Anterior cingulate cortex (tissue), 58 donors: ENCODE results near the gene CLEC10A.
"Not testable (repeated sequence)": the region's sequence is repeated elsewhere in the genome, so short reads cannot be mapped to it uniquely, and the experiment has no call there.

Experiments
- DNase-seq, 58 donors: peaks; one replicate each; lab custom pipeline; 2025; lab: John Stamatoyannopoulos, UW

The CLEC10A gene

DNA sequence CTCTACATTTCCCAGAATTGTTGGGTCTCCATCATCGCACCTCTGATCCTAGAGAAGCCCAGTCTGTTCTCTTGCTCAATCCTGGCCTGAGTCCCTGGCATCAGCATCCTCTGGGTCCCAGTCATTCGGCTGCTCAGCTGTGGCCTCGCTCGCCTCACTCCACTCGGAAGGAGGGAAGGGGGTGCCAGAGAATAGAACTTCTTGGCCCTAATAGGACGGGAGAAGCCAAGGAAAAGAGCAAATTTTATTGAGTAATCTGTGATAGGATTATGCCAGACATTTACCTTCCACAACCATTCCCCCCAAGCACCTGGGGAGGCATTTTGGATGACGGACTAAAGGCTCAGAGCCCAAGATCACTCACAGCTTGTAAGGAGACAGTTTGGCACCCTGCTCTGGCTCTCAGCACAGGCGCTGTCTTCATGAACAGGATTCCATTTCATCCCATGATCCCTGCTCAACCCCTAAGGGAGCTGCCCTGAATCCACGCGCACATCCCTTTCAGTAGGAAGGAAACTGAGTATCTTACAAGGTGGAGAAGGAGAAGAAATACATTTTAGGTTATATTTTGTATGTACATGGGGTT, 498 bp upstream of the CLEC10A start:
- no peak for DNase-seq

- no peak for DNase-seq
Observed at GRCh38 chr17:7078711-7079110, 1.3 kb downstream of the CLEC10A start.

DNA sequence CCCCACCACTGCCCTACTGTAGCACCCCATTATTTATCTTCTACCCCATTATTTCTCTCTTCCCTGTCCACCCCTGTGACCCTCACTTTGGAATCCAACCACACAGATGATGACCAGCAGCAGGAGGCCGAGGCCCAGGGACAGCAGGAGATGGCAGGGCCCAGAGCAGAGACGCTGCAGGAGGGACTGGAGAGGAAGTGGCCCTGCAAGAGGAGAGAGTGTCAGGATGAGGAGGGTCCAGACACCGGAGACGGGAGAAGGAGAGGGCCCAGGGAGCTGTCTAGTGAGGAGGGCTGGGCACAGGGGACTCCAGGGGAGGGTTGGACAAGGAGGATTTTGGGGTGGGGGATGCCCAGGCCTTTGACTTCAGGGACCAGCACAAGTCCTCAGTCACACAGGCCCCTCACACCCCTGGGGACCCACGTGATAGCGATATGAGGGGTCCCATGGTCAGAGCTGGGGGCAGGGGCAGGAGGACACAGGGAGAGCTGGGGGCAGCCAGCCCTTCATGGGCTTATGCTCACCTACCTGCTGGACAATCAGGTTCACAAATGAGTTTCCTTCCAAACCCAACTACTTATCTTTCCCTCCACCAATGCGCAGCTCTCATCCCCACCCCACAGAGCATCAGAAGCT, 2.0 kb downstream of the CLEC10A start:
- no peak for DNase-seq

GRCh38 chr17:7074931-7075330, 5.1 kb downstream of the CLEC10A start:
- DNase-seq = no peak

- DNase-seq = no peak
Observed at GRCh38 chr17:7072406-7072805, 7.6 kb downstream of the CLEC10A start.

DNA sequence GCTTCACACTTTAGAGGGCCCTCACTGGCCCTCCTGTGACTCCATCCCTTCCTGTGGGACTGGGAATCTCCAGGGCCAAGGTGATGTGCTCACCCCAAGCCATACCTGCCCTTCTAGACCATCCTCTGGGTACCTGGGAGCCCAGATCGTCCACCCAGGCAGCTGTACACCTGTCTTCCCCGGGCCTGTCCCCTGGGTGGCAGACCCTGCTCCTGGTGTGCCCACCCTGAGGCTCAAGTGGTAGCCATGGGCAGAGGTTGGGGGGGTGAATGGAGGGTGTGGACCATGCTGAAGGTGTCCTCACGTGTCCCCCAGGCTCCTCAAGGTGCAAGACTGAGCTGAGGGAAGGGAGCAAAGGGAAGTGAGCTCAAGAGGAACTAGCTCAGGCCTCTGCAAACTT, 9.3 kb downstream of the CLEC10A start:
- DNase-seq = no peak

DNA sequence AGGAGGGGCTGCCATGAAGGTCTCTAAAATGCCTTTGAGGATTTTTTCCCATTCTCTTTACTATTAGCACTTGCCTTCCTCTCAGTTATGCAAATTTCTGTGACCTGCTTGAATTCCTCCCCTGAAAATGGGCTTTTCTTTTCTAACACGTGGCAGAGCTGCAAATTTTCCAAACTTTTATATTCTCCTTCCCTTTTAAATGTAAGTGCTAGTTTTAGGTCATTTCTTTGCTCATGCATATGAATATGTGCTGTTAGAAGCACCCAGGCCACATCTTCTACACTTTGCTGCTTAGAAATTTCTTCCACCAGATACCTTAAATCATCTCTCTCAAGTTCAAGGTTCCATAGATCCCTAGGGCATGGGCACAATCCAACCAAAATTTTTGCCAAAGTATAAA, 11.8 kb downstream of the CLEC10A start:
- no peak for DNase-seq

DNA sequence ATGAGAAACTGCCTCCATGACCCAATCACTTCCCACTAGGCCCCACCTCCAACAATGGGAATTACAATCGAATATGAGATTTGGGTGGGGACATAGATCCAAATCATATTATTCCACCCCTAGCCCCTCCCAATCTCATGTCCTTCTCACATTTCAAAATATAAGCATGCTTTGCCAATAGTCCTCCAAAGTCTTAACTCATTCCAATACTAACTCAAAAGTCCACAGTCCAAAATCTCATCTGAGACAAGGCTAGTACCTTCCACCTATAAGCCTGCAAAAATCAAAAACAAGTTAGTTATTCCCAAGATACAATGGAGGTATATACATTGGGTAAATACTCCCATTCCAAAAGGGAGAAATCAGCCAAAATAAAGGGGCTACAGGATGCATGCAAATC, 12.9 kb downstream of the CLEC10A start:
- DNase-seq = no peak

GRCh38 chr17:7064261-7064660, 15.8 kb downstream of the CLEC10A start:
- peak in 5 of 58 donors; percentile 19 to 59 (median 31) for DNase-seq

- peak in 19 of 58 donors; percentile 11 to 66 (median 29) for DNase-seq
Observed at GRCh38 chr17:7063518-7064094, 16.4 kb downstream of the CLEC10A start.

DNA sequence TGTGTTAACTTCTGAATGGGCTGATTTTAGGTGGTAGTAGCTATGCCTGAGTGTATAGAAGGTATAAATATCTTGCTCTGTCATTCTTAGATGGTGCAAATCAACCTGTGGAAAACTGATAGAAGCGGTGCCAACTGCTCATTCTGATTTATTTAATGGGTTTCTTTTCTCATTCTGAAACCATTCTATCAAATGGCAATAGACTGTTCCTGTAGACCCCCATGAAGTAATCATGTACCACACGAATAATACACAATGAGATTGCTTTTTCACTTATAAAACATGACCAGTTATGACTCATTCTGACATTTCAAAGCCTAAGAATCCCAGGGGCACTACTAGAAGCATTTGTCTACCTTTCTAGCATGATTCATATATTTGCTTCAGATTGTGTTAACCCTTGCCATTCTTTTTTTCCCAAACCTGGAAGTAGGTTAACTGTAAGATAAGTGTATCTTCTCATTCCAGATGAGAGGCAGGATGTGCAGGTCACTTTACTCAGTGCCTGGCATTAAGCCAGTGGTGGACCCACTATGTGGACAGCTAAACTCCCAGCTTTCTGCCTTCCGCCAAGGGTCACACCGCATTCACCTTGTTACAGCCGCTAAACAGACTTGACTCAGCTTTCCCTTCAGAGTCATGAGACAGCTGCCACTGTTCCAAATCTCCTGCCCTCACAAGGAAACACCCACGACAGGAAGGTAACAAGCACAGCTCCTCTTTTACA, 19.7 kb downstream of the CLEC10A start:
- DNase-seq = peak in 1 of 58 donors; percentile 14

DNA sequence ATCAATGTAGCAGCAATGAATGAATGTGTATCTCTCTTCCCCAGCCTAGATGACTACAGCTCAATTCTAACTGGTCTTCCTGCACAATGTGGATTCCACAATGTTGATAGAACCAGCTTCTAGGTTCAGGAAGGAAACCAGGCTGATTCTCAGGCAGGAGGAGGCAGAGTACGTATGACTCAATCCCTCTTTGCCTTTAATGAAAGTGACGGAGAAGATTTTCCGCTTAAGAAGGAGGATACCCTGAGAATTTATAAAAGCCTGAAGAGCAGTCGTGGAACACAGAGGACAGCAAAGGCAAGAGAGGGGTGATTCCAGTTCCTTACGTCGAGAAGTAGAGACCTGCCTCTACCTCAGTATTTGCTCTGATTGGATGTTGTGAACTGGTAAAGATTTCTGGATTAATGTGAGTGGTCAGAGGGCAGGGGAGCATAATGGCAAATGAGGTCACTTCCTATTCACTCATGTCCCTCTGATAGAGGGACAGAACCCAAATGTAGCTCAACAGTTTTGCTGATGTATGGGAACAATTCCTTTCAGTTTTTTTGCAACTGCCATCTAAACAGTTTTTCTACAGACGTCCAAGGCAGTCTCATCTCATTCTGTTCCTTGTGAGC, 21.1 kb downstream of the CLEC10A start:
- DNase-seq = no peak

DNA sequence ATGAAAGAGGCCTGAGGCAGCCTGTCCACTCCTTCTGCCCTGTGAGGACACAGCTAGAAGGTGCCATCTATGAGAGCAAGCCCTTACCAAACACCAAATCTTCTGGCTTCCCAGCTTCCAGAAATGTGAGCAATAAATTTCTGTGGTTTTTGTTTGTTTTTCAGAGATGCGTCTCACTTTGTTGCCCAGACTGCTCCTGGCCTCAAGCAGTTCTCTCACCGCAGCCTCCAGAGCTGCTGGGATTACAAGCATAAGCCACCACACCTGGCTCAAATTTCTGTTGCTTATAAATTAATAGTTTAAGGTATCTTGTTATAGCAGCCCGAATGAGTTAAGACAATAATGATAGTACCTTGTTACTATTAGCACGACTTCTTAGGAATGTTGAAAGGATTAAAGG, 23.7 kb downstream of the CLEC10A start:
- DNase-seq = no peak

GRCh38 chr17:7050583-7050982, 29.5 kb downstream of the CLEC10A start:
- DNase-seq = not testable (repeated sequence)

DNA sequence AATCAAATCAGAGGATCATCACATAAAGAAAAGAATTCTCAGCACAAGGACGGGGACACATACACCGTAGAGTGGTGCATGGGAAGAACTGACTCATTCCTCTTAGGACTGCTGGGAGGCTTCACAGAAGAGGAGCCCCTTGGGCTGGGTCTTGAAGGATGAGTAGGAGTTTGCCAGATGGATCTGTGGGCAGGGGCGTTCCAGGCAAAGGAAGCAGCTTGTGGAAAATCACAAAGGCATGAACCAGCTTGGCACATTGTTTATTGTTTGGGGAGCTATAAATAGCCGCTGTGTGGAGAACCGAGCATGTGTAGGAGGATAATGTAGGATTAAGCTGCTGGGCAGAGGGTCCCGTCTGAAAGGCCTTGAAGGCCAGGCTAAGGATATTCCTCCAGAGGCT, 31.1 kb downstream of the CLEC10A start:
- no peak for DNase-seq

DNA sequence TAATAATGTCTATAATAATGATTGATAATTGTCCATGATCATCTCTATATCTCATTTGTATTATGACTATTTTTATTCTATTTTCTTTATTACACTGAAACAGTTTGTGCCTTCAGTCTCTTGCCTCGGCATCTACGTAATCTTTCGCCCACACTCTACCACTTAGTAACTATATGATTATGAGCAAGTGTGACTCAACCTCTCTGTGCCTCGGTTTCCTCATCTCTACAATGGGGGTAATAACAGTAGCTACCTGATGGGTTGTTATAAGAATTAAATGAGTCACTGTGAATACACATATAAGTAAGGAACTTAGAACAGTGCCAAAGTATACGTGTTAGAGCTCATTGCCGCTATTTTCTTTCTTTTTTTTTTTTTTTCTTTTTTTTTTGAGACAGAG, 32.5 kb downstream of the CLEC10A start:
- no peak for DNase-seq

DNA sequence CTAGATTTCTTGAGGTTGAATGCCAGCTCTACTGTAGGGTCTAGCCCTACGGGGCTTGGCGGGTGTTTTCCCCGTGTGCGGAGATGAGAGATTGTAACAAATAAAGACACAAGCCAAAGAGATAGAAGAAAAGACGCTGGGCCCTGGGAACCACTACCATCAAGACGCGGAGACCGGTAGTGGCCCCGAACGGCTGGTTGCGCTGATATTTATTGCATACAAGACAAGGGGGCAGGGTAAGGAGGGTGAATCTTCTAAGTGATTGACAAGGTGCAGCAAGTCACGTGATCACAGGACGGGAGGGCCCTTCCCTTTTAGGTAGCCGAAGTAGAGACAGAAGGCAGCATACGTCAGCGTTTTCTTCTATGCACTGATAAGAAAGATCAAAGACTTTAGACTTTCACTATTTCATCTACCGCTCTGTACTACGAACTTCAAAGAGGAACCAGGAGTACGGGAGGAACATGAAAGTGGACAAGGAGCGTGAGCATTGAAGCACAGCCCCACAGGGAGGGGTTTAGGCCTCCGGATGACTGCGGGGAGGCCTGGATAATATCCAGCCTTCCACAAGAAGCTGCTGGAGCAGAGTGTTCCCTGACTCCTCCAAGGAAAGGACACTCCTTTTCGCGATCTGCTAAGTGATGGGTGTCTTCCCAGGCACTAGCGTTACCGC, 33.2 kb downstream of the CLEC10A start:
- DNase-seq = peak in 3 of 58 donors; percentile 10 to 24 (median 20)

- DNase-seq = peak in 30 of 58 donors; percentile 10 to 65 (median 27)
Observed at GRCh38 chr17:7046127-7046724, 33.8 kb downstream of the CLEC10A start.

GRCh38 chr17:7045492-7046126, 34.4 kb downstream of the CLEC10A start:
- peak in 5 of 58 donors; percentile 5 to 55 (median 17) for DNase-seq
